CD4-positive, alpha-beta T cell treated with Interleukin-4 for 4 hours (primary cell): ENCODE measurements around the gene KIAA1755.

Experiments
- DNase-seq: peaks from one replicate; pipeline ENCODE4 v3.0.0-alpha.2; 2020

The KIAA1755 gene

GRCh38 chr20:38164624-38165088 is 95.9 kb downstream of the KIAA1755 start:
- no peak for DNase-seq

GRCh38 chr20:38164069-38164468 is 96.5 kb downstream of the KIAA1755 start:
- DNase-seq: no peak

- DNase-seq: no peak
These were observed 97.4 kb downstream of the KIAA1755 start for GRCh38 chr20:38162878-38163875.

GRCh38 chr20:38162149-38162548 is 98.4 kb downstream of the KIAA1755 start:
- no peak for DNase-seq

- DNase-seq: no peak
These were observed 99.1 kb downstream of the KIAA1755 start for GRCh38 chr20:38161412-38161774.
